GM18502 (cell line): ENCODE measurements around the gene GFM1.

Experiments used
- ATAC-seq: cut with Tn5 transposase; IDR thresholded peaks from one replicate; pipeline ENCODE4 v1.9.1; 2021; ENCODE audit warnings: mild to moderate bottlenecking; ENCODE audit not compliant: unreplicated experiment, poor library complexity

The GFM1 gene

DNA sequence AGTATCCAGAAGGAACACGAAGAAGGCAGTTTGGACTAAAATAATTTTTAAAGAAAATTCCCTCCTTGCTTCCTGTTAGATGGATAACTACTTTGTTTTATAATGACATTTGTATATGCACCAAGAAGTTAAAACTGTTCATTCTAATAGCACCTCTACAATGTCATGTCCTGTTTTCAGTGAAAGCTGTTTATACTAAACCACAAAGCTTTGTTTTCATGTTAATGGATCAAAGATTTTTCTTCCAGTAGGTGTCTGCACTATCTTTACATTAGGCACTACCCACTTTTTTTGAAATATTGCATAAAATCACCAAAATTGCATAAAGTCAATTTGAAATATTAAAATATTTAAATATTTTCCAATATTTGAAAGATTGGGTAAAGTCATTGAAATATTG lies 77.8 kb downstream of the GFM1 start:
- no peak for ATAC-seq

DNA sequence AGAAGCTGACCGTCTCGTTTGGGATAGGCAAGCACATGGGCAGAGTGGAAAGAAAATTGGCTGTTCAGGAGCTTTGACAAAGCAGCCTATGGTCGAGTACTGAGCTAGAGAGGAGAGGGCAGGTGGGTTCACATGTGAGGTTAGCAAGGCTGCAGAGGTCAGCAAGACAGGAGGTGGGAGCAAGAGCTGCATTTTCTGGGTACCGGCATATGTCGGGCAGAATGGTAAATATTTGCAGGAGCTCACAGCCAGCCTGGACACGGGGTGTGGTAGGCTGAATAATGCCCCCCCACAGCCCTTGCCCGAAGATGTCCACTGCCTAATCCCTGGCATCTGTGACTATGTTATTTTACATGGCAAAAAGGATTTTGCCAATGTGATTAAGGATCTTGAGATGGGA lies 79.7 kb downstream of the GFM1 start:
- no peak for ATAC-seq

DNA sequence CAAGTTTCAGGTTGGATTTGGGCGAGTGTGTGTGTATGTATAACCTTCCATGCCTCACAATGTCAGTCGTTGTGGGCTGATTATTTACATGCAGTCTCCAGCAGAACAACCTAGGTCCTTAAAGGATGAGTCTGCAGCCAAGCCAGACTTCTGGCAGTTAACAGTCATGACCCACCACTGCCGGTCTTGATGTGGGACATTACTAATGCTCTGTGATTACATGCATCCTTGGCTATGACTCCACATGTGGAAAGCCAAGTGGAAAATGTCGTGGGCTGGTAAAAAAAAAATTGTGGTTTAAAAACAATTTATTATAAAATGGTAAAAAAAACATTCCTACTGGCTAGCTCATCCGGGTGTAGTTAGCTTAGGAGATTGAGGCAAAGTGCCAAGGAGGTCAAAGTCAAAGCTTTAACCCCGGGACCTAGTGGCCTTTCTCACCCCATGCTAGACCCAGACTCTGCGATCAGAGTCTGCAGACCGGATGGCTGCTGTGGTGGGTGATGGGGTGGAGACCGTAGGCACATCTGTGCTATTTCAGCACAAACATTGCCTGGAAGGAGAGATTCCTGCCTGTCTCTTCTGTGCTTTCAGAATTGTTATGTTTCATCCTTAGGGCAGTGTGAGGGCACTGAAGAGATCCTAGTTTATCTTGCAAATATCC lies 81.2 kb downstream of the GFM1 start:
- no peak for ATAC-seq

DNA sequence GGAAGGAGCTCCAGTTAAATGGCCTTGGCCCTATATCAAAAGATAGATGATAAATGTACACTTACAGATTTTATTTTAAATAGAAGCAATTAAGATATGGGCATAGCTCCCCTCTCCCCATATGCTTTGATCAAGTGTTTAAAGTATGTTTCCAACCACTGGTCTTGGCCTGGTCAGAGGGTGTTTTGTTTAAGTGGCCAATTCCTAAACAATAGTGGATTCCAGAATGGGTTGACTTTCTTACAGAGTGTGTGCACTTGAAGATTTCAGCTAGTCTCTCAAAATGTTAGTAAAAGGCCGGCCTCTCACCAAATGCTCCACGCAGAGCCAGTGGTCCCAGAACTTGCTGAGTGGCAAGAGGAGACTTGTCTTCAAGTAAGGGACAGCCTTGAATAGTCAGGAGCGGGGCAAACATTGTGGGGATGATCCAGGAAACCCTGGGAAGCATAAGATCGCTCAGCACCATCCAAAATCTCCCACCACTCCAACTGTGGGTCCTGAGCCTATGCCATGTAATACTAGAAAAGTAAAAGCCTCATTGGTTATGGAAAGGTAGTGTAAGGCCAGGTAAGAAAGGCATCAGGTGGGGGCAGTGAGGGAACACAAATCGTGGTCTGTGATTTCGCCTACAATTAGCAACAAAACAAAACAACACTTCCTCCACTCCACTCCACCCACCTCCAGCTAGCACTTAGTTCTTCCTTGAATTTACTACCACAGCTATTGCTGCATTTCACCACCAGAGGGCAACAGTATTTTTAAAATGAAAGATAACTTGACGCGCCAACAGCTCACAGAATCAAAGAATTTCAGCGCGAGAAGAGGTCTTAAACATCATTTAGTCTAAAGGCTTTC lies 83.1 kb downstream of the GFM1 start:
- peak; percentile 68 for ATAC-seq

DNA sequence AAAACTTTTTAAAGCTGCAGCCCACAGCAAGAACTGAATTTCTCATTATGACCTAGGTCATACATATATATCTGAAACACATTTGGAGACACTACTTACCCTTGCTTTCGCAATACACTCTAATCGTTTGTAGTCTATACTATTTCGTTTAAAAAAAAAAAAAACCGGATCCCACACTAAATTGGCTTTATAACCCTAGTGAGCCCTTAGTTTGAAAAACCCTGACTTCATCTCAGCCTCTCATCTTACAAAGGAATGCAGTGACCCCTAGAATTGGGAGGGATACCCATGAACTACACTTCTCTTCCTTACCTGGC lies 83.7 kb downstream of the GFM1 start:
- no peak for ATAC-seq

DNA sequence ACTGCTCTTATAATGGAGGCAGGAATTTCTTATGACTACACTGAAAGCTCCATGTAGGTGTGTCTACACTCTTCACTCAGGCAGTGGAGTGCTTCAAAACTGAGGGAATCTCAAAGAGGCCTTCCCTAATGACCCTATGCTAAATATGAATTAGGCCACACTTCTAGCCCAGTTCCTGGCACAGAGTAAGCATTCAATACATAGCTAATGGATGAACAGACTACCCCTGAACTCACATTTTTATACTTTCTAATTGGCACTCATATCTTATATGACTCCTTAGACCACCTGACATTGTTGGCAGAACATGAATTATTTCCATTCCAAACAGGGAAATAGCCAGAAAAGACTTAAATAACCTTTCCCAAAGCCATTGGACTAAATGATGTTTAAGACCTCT lies 84.5 kb downstream of the GFM1 start:
- ATAC-seq, result no peak

DNA sequence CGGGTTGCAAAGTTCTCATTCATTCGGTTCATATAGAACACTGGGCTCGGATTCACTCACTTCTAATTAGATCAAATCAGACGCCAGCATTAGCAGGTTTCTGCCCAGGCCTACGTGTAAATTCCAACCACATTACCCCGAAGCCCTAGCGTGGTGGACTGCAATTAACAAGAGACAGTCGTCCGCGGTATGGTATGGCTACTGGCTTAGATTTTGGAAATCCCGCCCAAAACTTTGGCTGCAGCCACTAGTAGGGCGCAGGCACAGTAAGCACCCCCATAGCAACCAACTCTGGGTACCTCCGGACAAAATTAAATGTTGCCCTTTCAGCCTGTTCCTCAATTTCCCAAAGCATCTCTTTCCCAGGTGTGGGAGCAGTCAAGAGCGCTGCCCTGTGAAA lies 87.2 kb downstream of the GFM1 start:
- ATAC-seq, result no peak

DNA sequence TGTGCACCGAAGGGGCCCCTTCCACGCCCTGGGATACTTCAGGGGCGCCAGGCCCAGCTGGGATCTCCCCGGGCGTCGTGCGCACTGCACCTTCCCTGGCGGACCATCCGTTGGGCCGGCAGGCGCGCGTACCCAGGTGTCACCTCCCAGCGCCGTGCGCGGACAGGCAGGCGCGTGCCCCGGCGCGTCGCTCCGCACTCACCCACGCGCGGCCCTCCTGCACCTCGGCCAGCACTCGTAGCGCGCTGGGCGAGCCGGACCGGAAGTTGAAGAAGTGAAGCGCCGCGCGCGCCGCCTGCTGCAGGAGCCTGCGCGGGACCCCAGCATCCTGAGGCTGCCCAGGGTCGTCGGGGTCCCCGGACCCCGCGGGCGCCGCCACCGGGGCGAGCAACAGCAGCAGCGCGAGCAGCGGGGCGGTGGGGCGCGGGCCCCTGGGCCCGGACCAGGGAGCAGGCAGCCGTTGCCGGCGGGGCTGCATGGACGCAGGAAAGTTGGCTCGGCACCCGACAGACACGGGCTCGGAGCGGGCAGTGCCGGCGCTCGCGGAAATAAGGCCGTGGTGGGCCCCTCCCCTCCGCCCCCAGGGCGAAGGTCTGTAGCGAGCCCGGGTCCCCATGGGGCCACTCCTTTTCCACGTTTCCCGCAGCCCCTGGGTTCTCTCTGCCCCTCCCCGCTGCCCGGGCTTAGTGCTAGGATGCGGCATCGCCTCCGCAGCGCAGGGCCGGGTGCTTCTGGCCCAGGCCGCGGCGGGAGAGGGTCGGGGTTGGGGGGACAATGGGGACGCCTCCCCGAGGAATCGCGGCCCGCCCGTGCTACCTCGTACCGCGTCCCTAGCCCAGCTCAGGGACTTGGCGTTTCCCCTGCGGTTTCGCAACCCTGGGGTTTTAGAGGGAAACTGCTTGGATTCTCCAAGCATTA lies 87.9 kb downstream of the GFM1 start, which contains the start of gene RARRES1:
TSS of gene RARRES1 (minus strand) at position 520 of the 918 bp plus-strand sequence. CDS start at position 478, 42 bp downstream.
- peak; percentile 73 for ATAC-seq

DNA sequence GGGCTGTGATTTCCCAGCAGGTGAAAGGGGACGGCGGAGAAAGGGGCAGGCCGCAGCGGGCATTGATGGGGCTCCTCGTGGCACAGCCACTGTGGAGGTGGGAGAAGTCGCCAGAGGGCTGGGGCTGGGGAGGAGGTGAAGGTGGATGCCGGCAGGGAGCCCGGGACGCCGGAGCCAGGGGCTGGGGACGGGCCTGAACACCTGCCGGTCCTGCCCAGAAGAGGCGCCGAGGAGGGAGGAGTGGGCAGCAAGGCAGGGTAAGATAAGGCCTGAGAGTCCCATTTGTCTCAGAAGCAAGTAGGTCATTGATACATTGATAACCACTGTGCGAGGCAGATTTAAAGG lies 88.5 kb downstream of the GFM1 start:
- no peak for ATAC-seq

DNA sequence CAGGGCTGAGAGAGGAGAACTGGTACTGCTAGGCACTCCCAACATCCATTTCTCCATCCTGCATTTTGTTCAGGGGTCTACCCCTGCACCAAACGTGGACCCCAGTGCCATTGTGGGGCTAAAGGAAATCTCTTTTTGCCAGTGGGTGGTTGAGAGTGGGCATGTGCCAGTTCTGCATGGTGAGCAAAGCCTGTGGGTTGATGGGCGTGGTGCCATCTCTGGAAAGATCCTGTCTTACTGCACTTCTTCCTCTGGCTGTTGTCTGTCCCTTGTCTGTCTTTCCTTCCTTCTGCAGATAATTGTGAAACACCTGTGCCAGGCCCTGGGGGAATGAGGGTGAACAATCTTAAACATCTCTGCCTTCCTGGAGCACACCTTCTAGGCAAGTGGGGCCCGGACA lies 89.3 kb downstream of the GFM1 start:
- ATAC-seq, result no peak

DNA sequence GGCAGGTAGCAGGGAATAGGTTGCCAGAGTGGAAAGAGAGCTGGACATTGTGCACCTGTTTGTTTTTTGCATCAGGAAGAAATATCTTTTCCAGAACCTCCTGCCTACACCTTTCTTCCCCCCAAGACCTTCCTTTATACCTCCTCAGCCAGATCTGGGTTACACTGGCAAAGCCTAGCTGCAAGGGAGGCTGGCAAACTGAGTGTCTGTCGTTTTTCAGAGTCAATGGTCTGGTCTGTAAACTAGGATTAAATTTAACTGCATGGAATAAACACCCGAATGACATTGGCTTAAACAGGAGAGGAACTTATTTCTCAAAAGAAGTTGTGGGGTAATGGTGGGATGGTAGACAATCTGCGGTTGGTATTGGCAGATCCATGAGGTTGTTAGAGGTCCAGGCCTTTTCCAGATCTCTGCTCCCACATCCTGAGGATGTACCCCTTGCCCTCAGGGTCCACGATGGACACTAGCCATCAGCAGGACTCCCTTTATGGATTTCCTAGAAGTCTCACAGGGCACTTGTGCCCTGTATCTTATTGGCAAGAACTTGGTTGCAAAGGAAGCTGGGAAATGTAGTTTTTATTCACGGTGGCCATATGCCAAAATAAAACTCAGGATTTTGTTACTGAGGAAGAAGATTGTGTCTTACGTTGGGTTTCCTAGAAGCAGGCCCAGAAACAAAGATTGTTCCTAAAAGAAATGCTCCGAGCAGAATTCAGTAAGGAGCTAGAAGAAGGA lies 91.1 kb downstream of the GFM1 start:
- ATAC-seq, result no peak

DNA sequence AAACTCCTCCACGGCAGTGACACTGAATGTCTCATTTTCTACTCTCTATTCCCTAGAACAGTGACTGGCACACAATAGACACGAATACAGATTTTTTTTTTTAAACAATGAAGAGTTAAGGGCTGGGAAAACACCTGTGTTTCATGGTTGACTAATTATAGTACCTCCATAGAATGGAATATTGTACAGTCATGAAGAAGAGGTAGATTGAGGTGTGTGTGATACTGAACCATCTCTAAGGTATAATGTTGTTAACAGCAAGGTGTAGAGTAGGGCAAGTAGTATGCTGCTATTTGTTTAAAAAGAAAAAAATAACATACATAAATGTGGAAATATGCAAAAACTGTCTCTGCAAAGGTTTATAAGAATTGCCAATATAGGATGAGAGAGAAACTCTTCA lies 93.1 kb downstream of the GFM1 start:
- no peak for ATAC-seq

DNA sequence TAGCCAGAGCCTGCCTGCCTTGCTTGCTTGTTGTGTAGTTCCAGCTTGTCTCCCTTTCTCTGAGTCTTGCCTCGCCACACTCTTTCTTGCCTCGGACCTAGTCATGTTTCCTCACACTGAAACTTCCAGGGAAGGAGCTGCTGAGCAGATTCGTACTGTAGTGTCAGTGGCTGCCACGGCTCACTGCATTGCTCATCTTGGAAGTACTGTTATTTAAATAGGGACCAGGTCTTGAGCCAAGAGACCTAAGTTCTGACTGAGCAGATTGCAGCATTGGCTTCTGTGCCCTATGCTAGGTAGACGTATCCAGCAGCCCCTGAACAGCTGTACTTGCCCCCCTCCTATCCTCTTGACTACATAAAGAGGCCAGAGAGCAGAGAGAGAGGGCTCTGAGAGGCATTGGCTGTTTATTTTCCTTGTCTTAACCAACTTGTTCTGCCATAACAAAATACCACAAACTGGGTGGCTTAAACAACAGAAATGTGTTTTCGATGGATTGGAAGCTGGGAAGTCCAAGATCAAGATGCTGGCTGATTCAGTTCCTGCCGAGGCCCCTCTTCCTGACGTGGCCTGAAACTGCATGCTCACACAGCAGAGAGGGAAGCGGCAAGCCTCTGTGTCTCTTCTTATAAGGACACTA lies 93.8 kb downstream of the GFM1 start:
- ATAC-seq, result no peak

DNA sequence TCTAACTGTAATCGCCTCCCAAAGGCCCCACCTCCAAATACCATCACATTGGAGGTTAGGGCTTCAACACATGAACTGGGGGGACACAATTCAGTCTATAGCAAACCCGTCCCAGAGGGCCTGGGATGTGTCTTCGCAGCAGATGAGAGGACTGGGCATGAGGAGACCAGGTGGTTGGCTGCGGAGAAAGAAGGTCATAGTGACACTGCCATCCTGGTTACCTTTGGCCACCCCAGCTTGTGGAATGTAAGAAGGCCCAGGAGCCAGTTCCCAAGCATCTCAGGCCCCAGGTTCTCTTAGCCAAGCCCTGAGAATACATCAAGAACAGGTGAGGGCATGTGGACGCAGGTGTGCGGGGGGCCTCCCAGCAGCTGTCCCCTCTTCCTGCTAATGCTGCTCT lies 94.3 kb downstream of the GFM1 start:
- no peak for ATAC-seq

DNA sequence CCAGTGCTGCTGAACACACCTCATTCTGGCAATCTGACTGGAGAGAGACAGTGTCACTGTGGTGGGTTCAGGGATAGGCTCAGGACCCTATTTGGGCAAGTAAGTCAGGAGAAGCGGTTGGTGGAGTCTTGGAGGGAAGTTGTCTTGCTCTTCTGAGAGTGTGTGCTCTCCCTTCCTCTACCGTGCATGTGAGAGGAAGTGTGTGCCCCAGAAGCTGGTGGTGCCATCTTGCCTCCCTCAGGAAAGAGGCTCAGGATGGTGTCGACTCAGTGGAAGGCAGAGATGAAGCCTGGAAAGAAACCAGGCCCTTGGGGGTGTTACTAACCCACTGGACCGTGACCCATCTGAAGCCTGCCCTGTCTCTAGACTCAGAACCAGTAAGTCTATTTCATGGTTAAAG lies 94.8 kb downstream of the GFM1 start:
- ATAC-seq, result no peak

DNA sequence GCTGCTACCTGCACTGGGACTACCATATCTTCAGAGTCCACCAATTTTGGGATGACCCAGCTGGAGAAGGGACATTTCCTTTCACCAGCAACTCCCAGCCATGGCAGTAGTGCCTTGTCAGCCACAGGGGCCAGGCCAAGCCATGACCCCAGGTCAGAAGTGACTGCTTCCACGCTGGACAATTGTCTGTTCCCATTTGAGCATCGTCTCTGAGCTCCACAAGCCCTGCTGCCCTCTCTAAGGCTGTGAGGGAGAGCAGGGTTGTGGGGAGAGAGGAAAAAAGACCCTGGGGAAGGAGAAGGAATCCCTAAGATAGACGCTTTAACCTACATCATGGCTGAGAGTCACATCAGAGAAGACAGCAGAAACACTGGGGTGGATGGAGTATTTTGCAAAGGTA lies 95.3 kb downstream of the GFM1 start:
- ATAC-seq, result no peak
